HG03378 (cell line): ENCODE results near the gene CNTN5.

ENCODE experiments used
- ATAC-seq: cut with Tn5 transposase; IDR thresholded peaks from one replicate; pipeline ENCODE4 v1.9.1; 2021; ENCODE audit warnings: mild to moderate bottlenecking, moderate library complexity; ENCODE audit not compliant: unreplicated experiment

The CNTN5 gene

GRCh38 chr11:100397401-100397800 is 1376.7 kb downstream of the CNTN5 start:
- no peak for ATAC-seq

- ATAC-seq: no peak
Measured at GRCh38 chr11:100403816-100404215, 1383.1 kb downstream of the CNTN5 start.

- no peak for ATAC-seq
Measured at GRCh38 chr11:100404907-100405306, 1384.2 kb downstream of the CNTN5 start.
